Thoracic aorta (tissue), 2 donors: ENCODE data around the gene IFRD2. TPM values are rescaled to one million over a fixed set of nuclear protein-coding genes. Genes with fewer than 3 reads are reported as not detected.

Source experiments
- ATAC-seq: fragments of 150-250 bp; one replicate; pipeline ENCODE4 v1.8.0; 2017; ENCODE audit warnings: low read depth; ENCODE audit not compliant: insufficient number of reproducible peaks, low FRiP score
- DNase-seq: peaks from one replicate; pipeline ENCODE4 v3.0.0-alpha.2; 2020; ENCODE audit warnings: low spot score
- H3K27ac ChIP-seq, 2 donors: fragments of 200-600 bp; sonication (generic); 1 replicate in 1 of 2; 2 replicates in 1 of 2; pipeline ENCODE4 v1.5.1; 2016; ENCODE audit warnings: mild to moderate bottlenecking in 2 of 2, moderate library complexity in 2 of 2
- H3K27me3 ChIP-seq: fragments of 200-600 bp; sonication (generic); replicated peaks from 2 replicates; pipeline ENCODE4 v1.6.0; 2016; ENCODE audit warnings: mild to moderate bottlenecking; ENCODE audit not compliant: insufficient read depth
- H3K36me3 ChIP-seq: fragments of 200-600 bp; sonication (generic); one replicate; pipeline ENCODE4 v1.5.1; 2016
- H3K4me1 ChIP-seq, 2 donors: fragments of 200-600 bp; sonication (generic); 1 replicate in 1 of 2; 2 replicates in 1 of 2; pipeline versions ENCODE4 v1.5.1 to v1.6.0; 2016; ENCODE audit warnings: low read depth in 2 of 2, mild to moderate bottlenecking in 1 of 2; ENCODE audit not compliant: control insufficient read depth in 1 of 2
- H3K4me3 ChIP-seq: fragments of 200-600 bp; sonication (generic); 2 replicates; pipeline ENCODE4 v1.5.1; 2016; ENCODE audit warnings: mild to moderate bottlenecking
- H3K9me3 ChIP-seq: fragments of 200-600 bp; sonication (generic); 2 replicates; pipeline ENCODE4 v1.5.1; 2016
- total RNA-seq, 2 donors: library from RNA; depleted of rRNA; stranded (reverse); fragments of >200 nt; gene quantifications; one replicate each; pipeline versions ENCODE4 v1.1.0 to v1.2.3, GENCODE V29; 2016
- TF ChIP-seq, protein P1 (sequence below): fragments of 200-600 bp; sonication (generic); IDR thresholded peaks from one replicate; pipeline ENCODE4 v1.5.1; 2019; ENCODE audit warnings: antibody characterized with exemption

The IFRD2 gene
- total RNA-seq, 2 donors from 2014 or later, result 43.3 to 118 TPM

GRCh38 chr3:50254577-50255250 is 37.5 kb downstream of the IFRD2 start:
- Histone ChIP-seq H3K4me1 (peaks cover 38 to 45% of the 10 kb centered on the region in 2 donors), H3K4me3 (no peak overlapping the region), H3K27ac (peak overlapping the region; percentile 79 to 89), H3K36me3 (peaks cover 52% of the 10 kb centered on the region), H3K27me3 (no peaks in the 10 kb centered on the region), H3K9me3 (no peaks in the 10 kb centered on the region)
- ATAC-seq (no peak), DNase-seq (no peak)
- TF ChIP-seq, protein P1, sequence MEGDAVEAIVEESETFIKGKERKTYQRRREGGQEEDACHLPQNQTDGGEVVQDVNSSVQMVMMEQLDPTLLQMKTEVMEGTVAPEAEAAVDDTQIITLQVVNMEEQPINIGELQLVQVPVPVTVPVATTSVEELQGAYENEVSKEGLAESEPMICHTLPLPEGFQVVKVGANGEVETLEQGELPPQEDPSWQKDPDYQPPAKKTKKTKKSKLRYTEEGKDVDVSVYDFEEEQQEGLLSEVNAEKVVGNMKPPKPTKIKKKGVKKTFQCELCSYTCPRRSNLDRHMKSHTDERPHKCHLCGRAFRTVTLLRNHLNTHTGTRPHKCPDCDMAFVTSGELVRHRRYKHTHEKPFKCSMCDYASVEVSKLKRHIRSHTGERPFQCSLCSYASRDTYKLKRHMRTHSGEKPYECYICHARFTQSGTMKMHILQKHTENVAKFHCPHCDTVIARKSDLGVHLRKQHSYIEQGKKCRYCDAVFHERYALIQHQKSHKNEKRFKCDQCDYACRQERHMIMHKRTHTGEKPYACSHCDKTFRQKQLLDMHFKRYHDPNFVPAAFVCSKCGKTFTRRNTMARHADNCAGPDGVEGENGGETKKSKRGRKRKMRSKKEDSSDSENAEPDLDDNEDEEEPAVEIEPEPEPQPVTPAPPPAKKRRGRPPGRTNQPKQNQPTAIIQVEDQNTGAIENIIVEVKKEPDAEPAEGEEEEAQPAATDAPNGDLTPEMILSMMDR, result no peak

- ATAC-seq, result peak; percentile 28
- DNase-seq, result no peak
- Histone ChIP-seq H3K27me3 (no peaks in the 10 kb centered on the region), H3K36me3 (peaks cover 27% of the 10 kb centered on the region), H3K9me3 (no peaks in the 10 kb centered on the region), H3K4me3 (no peak overlapping the region), H3K27ac (peak overlapping the region; percentile 51 to 53), H3K4me1 (peaks cover 68 to 74% of the 10 kb centered on the region in 2 donors)
- TF ChIP-seq, protein P1, result no peak
Observed at GRCh38 chr3:50251220-50251619, 41.0 kb downstream of the IFRD2 start.

DNA sequence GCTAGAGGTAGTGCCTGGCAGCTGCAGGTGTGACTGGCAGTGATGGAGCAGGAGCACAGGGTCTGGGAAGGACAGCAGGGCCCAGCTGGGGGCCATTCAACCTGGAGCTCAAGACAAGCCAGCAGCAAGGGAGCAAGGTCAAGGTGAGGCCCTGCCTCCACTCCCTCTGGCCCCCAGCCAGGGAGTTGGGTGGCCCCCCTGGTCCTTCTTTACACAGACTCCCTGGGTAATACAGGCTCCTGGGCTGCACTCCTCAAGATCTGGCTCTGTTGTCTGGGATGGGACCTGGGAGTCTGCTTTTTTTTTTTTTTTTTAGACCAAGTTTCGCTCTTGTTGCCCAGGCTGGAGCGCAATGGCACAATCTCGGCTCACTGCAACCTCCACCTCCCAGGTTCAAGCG is 41.7 kb downstream of the IFRD2 start:
- Histone ChIP-seq H3K36me3 (peaks cover 23% of the 10 kb centered on the region), H3K9me3 (no peaks in the 10 kb centered on the region), H3K4me3 (no peak overlapping the region), H3K4me1 (peaks cover 71 to 78% of the 10 kb centered on the region in 2 donors), H3K27ac (peak overlapping the region; percentile 71 to 89), H3K27me3 (no peaks in the 10 kb centered on the region)
- TF ChIP-seq, protein P1, result no peak
- DNase-seq (no peak), ATAC-seq (no peak)

DNA sequence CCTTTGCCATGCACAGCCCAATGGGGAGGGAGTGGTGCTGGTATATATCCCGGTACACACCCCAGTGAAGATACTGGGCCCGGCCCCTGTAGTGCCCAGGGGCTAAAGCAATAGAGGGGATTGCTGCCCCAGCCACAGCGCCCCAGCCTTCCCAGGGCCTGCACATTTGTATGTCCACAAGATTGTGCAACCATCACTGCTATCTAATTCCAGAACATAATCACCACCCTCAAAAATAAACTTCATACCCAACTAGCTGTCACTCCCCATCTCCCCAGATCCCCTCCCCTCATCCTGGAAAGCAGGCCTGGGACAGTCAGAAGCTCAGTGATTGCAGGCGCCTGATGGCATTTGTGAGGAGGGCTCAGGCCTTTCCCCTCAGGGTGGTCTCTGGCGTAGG is 42.8 kb downstream of the IFRD2 start:
- DNase-seq, result no peak
- Histone ChIP-seq H3K9me3 (no peaks in the 10 kb centered on the region), H3K4me1 (peaks cover 69 to 78% of the 10 kb centered on the region in 2 donors), H3K27me3 (no peaks in the 10 kb centered on the region), H3K27ac (peak overlapping the region; percentile 71 to 89), H3K4me3 (no peak overlapping the region), H3K36me3 (peaks cover 20% of the 10 kb centered on the region)
- TF ChIP-seq, protein P1, result no peak
- ATAC-seq, result no peak

GRCh38 chr3:50248387-50248786 is 43.8 kb downstream of the IFRD2 start:
- no peaks in the 10 kb centered on the region for H3K27me3 ChIP-seq
- H3K36me3 ChIP-seq, result peaks cover 17% of the 10 kb centered on the region
- peak overlapping the region; percentile 30 for H3K4me3 ChIP-seq
- TF ChIP-seq, protein P1, result no peak
- H3K27ac ChIP-seq, result peak overlapping the region; percentile 71 to 89
- H3K4me1 ChIP-seq, result peaks cover 74 to 85% of the 10 kb centered on the region in 2 donors
- H3K9me3 ChIP-seq, result no peaks in the 10 kb centered on the region
- ATAC-seq (no peak), DNase-seq (no peak)
